Measurements from ENCODE around the gene NTRK2. TPM values are rescaled to one million over a fixed set of nuclear protein-coding genes. Genes with fewer than 3 reads are reported as not detected.

NTRK2 gene
- polyA plus RNA-seq, 1 experiment = 2.0 TPM

- Histone ChIP-seq H3K36me3 (ENCODE audit: control insufficient read depth, insufficient read depth, low read length) (no peaks in the 10 kb centered on the region), H3K27me3 (ENCODE audit: control insufficient read depth, insufficient read depth, low read length) (no peaks in the 10 kb centered on the region; the same call in 1 of the 2 replicates), H3K4me3 (ENCODE audit: low read depth, low read length) (no peak overlapping the region)
- no peak for DNase-seq (ENCODE audit: low read depth)
- ChIA-PET CTCF (interaction anchor here (1.5 to 5.6 kb wide), 2 partner anchors 15 to 254 kb away, joined by 3 to 46 read pairs; no protein-coding TSS in a partner anchor), POLR2A (no interaction called here)
- TF ChIP-seq, protein P1, sequence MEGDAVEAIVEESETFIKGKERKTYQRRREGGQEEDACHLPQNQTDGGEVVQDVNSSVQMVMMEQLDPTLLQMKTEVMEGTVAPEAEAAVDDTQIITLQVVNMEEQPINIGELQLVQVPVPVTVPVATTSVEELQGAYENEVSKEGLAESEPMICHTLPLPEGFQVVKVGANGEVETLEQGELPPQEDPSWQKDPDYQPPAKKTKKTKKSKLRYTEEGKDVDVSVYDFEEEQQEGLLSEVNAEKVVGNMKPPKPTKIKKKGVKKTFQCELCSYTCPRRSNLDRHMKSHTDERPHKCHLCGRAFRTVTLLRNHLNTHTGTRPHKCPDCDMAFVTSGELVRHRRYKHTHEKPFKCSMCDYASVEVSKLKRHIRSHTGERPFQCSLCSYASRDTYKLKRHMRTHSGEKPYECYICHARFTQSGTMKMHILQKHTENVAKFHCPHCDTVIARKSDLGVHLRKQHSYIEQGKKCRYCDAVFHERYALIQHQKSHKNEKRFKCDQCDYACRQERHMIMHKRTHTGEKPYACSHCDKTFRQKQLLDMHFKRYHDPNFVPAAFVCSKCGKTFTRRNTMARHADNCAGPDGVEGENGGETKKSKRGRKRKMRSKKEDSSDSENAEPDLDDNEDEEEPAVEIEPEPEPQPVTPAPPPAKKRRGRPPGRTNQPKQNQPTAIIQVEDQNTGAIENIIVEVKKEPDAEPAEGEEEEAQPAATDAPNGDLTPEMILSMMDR (IDR thresholded peaks at IDR 0.05; ENCODE audit: insufficient read depth, low read depth, low read length) = no peak
Observed at GRCh38 chr9:84950879-84951811, 281.6 kb downstream of the NTRK2 start.

DNA sequence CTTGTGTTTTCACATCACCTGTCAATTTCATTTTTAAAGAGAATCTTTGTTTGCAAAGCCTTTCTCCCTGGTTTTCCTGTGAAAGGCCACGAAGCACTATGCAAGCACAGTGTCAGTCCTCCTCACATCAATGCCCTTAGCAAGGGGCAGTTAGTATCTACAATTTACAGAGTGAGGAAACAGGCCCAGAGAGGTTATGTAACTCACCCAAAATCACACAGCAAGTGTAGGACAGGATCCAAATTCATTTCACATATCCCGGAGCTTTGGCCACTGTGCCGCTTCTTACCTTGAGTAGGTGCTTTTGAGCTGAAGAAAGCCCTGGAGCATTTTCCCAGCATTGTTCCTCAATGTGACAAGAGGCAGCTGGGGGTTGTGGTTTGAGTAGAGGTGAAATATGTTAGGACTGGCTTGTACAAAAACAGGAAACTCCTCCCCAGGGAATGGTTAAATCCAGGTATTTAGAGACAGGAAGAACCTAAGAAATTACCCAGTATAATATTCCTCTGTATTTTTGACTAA is 283.8 kb downstream of the NTRK2 start:
- TF ChIP-seq, protein P1 (IDR thresholded peaks at IDR 0.05; ENCODE audit: insufficient read depth, low read depth, low read length) = no peak
- no peak for DNase-seq (ENCODE audit: low read depth)
- CTCF ChIA-PET = interaction anchor here (0.6 to 5.6 kb wide), 5 partner anchors 13 to 256 kb away, joined by 3 to 46 read pairs (median 5); no protein-coding TSS in a partner anchor
- Histone ChIP-seq H3K27me3 (ENCODE audit: control insufficient read depth, insufficient read depth, low read length) (no peaks in the 10 kb centered on the region; the same call in 1 of the 2 replicates), H3K36me3 (ENCODE audit: control insufficient read depth, insufficient read depth, low read length) (no peaks in the 10 kb centered on the region), H3K4me3 (ENCODE audit: low read depth, low read length) (no peak overlapping the region)
- POLR2A ChIA-PET = no interaction called here

- Histone ChIP-seq H3K36me3 (ENCODE audit: control insufficient read depth, insufficient read depth, low read length) (no peaks in the 10 kb centered on the region), H3K27me3 (ENCODE audit: control insufficient read depth, insufficient read depth, low read length) (no peaks in the 10 kb centered on the region; the same call in 1 of the 2 replicates), H3K4me3 (ENCODE audit: low read depth, low read length) (no peak overlapping the region)
- DNase-seq (ENCODE audit: low read depth) = no peak
- TF ChIP-seq, protein P1 (IDR thresholded peaks at IDR 0.05; ENCODE audit: insufficient read depth, low read depth, low read length) = peak; percentile 90
- POLR2A ChIA-PET = no interaction called here
- CTCF ChIA-PET = interaction anchor here (0.6 to 5.6 kb wide), 10 partner anchors 10 to 656 kb away, joined by 3 to 46 read pairs (median 6); no protein-coding TSS in a partner anchor
Observed at GRCh38 chr9:84953797-84954705, 284.5 kb downstream of the NTRK2 start.

DNA sequence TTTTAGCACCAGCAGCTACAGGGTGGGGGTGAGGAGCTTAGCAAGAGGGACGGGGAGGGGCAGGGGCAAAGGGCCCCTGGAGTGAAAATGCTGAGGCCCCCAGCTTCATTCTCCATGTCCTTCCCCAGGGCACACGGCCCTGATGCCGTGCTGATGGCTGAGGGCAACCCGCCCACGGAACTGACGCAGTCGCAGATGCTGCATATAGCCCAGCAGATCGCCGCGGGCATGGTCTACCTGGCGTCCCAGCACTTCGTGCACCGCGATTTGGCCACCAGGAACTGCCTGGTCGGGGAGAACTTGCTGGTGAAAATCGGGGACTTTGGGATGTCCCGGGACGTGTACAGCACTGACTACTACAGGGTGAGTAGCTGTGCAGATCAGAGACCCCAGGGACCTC is 285.6 kb downstream of the NTRK2 start:
- ChIA-PET POLR2A (no interaction called here), CTCF (interaction anchor here (0.5 to 1.9 kb wide), 6 partner anchors 142 to 655 kb away, joined by 3 to 8 read pairs (median 5); partner anchors contain the start of gene NTRK2)
- TF ChIP-seq, protein P1 (IDR thresholded peaks at IDR 0.05; ENCODE audit: insufficient read depth, low read depth, low read length) = no peak
- Histone ChIP-seq H3K27me3 (ENCODE audit: control insufficient read depth, insufficient read depth, low read length) (no peaks in the 10 kb centered on the region; the same call in 1 of the 2 replicates), H3K36me3 (ENCODE audit: control insufficient read depth, insufficient read depth, low read length) (no peaks in the 10 kb centered on the region), H3K4me3 (ENCODE audit: low read depth, low read length) (no peak overlapping the region)
- DNase-seq (ENCODE audit: low read depth) = no peak
